Fibroblast of skin of back (primary cell): ENCODE results near the gene CHRM5. TPM values are rescaled to one million over a fixed set of nuclear protein-coding genes. Genes with fewer than 3 reads are reported as not detected.

Source experiments
- DNase-seq: peaks from one replicate; pipeline ENCODE4 v3.0.0-alpha.2; 2013
- polyA plus RNA-seq, 2 experiments: library from polyadenylated mRNA; unstranded; fragments of 120-200 nt; gene quantifications; one replicate each; pipeline ENCODE4 v1.2.1, GENCODE V29; 2013; ENCODE audit not compliant: insufficient read length in 2 of 2

CHRM5 gene, protein sequence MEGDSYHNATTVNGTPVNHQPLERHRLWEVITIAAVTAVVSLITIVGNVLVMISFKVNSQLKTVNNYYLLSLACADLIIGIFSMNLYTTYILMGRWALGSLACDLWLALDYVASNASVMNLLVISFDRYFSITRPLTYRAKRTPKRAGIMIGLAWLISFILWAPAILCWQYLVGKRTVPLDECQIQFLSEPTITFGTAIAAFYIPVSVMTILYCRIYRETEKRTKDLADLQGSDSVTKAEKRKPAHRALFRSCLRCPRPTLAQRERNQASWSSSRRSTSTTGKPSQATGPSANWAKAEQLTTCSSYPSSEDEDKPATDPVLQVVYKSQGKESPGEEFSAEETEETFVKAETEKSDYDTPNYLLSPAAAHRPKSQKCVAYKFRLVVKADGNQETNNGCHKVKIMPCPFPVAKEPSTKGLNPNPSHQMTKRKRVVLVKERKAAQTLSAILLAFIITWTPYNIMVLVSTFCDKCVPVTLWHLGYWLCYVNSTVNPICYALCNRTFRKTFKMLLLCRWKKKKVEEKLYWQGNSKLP
- polyA plus RNA-seq (2013, experiment 1 of 2; ENCODE audit: insufficient read length): 0.05 TPM
- 0.23 TPM for polyA plus RNA-seq (2013, experiment 2 of 2; ENCODE audit: insufficient read length)

DNA sequence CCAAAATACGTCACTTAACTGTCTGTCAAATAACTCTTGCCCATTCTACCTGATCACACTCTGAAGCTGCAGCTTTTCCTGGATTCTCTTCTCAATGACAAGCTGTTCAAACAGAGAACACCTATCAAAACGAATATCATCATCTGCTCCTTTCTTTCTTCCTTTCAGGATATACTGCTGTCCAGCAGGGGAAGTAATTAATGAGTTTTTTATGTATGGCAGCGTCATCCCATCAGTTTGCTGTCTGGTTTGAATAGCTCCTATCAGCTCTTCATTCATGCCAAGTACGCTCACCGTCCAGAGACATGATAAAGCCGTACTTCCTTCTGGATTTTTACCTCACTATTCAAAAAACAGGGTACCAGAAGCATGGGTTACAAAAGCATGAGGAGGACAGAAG, at the start of gene CHRM5:
Gene CHRM5, plus strand, starts transcription at position 274 of the 400 bp plus-strand sequence. CDS start 94,221 bp downstream, outside the sequence.
- no peak for DNase-seq

DNA sequence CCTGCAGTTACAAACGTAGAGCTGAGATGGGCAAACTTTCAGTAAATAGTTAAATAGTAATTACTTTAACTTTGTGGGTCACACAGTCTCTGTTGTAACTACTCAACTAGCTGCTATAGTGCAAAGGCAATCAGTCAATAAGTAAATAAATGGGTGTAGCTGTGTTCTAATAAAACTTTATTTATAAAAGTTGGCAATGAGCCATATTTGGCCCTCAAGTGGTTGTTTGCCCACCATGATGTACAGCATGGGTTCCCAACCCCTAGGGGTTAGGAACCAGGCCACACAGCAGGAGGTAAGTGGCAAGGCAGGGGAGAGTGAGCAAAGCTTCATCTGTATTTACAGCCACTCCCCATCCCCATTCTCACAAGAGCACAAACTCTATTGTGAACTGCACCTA, 44.9 kb upstream of the CHRM5 start:
- no peak for DNase-seq

DNA sequence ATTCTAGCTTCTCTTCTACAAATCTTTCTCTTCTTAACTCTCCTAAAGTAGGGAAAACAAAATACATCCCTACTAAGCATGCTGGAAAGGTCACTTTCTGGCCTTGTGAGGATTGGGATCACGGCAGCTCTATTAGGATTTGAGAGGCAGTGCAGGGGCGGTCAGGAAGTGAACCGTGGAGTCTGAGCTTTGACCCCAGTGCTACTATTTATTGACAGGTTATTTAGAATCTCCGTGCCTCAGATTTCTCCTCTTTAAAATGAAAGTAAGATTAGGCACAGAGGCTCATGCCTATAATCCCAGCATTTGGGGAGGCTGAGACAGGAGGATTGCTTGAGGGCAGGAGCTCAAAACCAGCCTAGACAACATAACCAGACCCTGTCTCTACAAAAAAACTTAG, 42.0 kb upstream of the CHRM5 start:
- DNase-seq: no peak

DNA sequence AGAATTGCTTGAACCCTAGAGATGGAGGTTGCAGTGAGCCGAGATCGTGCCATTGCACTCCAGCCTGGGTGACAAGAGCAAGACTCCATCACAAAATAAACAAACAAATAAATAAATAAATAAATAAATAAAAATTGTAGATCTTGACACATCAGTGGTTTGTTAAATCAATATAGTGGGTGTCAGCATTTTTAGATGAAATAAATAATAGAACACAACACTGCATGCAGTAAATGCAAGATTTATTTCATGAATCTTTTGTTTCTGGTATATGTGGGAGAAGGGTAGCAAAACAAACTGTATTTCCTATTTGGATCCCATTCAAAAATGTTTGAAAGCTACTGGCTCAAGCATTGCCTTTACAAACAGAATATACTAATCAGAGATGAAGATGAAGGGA, 35.6 kb upstream of the CHRM5 start:
- no peak for DNase-seq

DNA sequence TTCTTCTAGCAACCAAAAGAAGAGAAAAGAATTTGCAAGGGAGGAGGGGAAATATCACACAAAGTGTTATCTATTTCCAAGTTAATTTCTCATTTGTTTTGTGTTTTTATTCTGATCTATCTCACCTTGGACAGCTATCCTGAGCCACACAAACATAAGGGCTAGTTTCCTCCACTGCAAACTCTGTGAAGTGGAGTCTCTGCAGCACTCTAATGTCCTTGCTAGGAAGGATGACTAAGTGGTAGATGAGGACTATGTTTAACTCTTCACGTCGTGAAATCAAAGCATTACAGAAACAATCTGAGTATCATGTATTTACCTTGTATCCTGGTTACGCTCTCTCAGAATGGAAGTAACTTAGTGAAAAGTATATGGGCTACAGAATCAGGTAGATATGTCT, 33.9 kb upstream of the CHRM5 start:
- no peak for DNase-seq

DNA sequence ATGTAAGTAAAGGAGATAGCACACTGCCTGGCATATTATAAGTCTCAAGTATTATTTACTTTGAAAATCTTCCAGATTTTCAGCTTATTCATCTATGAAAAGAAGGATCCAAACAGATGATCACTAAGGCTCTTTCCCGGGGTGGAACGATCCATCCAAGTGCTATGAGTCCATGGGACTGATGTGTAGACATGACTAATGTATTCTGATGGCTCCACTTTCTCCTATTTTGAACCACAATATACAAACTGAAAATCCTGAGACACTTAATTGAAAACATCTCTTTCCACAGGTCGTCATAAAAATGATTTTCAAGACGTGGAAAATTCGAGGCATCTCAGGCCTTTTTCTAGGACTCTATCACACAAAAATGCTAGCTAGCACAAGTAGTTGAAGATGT, 33.4 kb upstream of the CHRM5 start:
- peak; percentile 69 for DNase-seq

DNA sequence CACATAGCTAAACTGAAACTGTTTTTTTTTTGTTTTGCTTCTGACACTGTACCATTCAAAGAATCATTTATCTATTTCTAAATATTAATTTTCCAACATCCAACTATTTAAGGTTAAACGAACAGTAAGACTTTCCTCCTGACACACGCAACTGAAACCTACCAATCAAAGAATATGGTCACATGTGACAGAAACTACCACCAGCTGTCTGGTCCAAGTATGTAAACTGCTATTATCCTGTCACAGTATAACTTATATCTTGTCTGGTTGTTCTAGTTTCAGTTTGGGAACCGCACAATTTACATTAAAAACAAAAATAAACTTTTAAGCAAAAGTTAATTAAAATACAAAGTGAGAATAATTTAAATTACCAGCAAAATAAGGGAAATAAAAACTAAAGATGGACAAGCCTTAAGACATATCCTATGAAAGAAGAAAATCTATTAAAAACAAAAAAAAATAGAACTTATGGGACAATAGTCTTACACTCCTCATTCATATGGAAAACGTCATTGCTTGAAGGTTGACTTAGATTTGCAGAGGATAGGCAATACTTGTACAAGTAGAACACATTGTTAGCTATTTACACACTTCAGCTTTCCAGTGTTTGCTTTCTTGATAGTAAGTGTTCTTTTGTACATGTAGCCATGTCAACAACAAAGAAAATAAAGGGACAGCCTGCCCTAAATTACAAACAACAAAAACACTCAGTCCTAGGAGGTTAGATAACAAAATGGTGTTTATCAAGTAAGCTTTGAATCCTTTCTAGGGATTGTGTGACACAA, 26.8 kb upstream of the CHRM5 start:
- no peak for DNase-seq

DNA sequence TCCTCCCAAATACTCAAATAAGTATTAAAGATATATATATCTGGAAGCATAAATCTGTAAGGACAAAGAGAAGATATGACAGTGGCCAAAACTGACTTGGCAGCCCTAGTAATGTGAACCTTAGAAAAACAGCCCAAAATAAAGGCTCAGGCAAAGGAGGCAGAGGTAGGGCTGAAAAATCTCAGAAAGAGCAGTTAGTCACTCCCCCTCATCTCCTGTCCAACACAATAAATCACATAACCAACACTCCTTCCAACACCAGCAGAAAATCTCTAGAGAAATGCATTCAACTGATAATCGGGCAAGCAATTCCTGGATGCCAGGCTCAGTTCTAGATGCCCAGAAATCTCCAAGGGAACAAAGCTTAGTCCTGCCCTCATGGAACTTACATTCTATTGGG, 22.1 kb upstream of the CHRM5 start:
- DNase-seq: no peak

DNA sequence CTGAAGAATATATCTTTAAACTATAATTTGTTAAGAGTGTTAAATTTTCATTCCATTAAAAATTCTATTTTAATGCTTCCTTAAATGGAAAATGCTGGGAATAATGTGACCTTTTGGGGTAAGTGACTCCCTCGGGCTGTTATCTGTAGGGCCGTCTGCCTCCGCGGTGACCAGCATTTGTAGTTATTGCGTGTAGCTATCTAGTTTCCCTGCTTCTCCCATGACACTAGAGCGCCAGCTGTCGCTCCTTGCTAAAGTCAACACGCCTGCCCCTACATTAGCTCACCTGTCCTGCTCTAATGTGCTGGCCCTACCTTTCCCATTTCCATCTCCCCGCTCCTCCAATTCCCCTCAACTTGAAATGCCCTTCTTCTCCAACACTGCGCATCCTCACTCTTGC, 12.4 kb upstream of the CHRM5 start:
- no peak for DNase-seq

DNA sequence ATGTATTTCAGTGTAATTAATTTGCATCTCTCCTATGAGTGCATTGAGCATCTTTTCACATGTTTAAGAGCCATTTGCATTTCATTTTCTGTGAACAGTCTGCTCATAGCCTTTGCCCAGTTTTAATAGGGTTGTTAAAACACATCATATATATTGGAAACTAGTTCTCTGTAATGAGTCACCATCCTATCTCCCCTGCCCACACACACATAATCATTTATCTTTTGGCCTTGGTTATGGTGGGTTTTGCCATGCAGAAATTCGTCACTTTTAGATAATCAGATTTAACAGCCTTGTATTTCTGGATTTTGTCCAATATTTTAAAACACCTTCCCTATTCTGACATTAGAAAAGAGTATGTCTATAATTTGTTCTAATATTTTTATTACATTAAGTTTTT, 11.9 kb upstream of the CHRM5 start:
- DNase-seq: no peak

DNA sequence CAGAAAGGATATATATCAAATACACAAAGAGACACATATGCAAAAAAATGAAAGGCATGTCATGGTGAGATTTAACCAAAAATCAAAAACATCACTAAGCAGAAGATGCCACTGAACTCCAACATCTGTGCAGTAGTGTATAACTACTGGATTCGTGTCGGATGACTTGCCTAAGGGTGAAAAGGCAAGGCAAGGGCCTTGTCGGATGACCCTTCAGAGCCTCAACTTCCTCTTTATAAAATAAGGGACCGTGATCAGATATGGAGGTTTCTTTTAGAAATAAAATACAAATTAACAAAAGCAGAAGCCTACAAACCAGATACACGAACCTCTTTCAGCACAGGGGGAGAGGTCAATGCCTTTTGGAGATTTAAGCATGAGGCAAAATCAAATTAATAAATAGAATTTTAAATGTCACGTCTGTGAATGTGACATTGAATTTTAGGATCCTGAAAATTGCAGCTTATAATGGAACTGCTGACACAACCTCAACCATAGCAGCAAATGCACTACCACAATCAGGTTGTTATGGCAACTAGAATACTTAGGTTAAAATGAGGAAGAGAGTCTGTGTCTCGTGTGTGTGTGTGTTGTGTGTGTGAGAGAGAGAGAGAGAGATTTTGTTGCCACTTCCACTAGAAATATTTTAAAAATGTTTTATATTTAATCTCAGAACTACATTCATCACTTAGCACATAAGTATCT, 8.3 kb upstream of the CHRM5 start:
- no peak for DNase-seq

DNA sequence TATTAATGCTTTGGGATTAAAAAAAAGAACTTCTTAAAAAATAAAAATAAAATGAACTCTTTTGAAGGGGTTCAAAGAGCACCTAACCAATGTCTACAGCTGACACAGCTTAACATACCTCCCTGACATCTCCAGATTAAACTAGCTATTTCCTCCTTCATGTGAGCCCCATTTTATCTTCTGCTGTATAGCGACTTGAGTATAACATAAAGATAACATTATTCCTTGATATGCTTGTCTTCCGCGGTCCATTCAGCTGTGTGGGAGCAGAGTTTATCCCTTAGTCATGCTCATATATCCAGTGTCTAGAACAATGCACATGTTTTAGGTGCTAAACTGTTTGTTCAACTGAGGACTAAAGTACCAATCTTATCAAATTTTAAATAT, 7.8 kb upstream of the CHRM5 start:
- DNase-seq: no peak

DNA sequence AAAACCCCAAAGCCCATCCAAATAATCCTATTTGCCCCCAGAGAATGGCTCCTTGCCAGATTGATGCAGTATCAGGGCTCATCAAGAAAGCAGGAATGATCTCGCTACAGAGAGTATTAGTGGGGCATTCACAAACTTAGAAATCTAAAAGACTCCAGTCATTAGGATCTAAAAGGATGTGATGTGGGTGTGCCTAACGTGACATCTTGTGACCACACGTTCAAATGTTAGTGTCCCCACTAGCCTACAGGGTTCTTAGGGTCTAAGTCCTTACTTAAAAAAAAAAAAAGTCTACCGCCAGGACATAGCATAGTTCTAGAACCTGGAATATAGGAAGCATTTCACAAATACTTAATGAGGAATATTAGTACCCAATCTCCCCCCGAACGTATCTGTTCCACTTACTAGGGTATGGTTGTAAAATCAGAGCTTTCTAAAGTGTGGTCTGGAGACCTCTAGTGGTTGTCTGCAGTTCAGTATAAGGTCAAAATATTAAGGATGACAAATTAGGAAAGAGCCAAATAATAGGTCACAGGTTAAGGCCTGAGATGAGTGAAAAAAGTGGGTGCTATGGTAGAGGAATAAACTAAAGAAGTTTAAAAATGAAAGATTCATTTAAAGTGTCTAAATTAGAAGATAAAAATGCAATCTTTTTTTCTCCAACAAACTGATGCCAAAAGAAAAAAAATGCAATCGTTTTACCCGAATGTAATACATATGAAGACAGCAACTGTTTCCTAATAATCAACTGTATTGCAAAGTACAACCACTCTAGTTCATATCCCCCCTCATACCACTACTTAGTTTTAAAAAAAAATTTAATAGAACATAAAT, 4.2 kb upstream of the CHRM5 start:
- peak; percentile 49 for DNase-seq

DNA sequence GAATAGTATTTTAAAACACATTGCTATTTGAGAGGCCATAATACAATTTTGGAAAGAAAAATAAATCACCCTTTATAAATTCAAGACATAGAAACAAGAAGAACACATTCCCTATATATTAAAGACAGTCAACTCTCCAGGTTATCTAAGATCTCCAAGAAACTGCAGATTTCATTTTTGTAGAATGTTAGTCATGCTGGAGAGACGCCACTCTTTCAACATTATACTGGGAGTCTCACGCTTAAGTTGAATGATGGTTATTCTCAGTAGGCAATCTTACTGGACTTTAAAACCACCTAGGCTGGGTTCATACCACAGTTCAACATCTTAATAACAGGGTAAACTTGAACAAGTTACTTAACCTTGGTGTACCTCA, 3.6 kb upstream of the CHRM5 start:
- peak; percentile 28 for DNase-seq

DNA sequence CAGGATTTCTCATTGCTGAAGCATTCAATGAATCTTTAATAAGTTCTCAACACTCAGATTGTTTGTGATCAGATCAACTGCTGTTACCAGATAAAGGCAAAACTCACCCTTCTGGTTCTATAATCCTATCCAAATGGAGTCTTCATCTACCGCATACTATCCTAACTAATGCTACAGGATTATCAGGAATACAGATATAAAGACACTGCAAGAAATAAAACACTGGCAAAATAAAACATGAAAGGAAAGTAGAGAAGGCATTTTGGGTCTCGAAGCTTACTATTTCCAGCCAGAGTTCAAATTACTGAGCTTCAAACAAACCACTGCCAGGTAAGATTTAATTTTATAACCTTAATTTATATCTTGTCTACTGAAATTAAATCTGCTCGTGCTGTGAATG, 524 bp downstream of the CHRM5 start:
- DNase-seq: no peak

DNA sequence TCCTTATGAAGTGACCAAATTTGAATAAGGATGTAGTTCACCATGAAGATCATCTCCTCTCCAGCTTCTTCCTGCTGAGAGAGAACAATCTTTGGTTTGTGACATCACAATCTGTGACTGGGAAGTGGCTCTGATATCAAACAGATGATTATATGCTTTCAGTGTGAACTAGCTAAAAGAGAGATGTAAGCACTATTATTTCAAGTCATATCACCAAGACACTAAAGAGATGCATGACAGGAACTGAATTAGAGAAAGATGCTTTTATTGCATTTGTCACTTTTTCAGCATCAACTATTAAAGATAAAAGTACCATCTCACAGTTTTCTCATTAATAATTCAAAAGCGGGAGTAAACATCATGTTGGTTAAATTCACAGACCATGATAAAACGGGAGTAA, 3.5 kb downstream of the CHRM5 start:
- no peak for DNase-seq

DNA sequence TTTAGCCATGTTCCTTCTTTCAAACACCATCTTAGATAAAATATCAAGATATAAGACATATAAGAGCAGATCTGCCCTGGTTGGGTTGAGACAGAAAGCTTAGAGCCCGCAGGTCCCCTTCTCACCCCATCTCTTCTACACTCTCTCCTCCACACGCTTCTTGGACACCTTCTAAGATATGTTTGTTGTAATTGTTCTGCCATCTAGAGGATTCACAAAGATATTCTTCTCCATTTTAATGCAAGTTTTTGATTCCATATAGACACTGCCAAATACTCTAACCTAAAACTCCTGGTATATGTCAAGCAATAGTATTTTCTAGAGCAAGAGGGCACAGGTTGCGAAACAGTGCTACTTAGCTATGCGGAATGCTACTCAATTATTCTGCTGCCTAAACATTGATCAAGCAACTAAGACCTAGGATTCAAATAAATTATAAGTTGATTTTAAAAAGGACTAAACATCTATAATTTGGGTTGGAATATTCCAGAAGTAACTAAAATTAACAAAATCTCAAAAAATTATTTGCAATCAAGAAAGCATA, 6.8 kb downstream of the CHRM5 start:
- DNase-seq: no peak

DNA sequence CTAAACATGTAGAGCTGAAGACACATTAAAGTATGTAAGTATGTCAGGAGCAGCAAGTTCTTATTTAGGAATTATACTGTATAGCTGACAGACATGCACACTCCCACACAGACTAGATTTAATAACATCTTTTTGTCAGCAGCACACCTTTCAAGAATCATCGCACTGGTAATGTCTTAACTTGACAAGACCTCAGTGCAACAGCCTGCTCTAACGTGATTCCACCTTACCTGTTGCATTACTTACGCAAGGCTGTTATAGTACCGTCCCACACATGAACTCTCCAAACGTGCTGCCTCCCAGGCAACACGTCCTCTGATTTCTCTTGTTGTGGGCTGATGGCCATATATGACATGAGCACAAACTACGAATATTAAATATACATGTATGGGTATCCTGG, 11.9 kb downstream of the CHRM5 start:
- no peak for DNase-seq

DNA sequence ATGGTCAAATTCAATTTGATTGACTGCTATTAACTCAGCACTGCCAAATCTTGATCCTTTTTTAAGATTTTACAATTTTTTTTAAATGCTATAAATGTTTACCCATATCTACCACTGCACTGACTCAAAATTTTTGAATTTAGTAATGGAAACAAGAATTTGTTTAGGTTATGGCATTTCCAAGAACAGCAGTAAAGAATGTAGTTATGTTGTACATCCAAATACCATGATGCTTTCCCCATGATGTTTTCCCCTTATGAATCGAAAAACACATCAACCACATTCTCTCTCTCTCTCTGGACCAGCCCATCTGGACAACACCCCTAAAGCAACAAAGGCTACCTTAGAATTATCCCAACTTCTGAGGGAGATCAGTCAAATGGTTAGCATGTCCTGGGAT, 14.2 kb downstream of the CHRM5 start:
- peak; percentile 67 for DNase-seq

DNA sequence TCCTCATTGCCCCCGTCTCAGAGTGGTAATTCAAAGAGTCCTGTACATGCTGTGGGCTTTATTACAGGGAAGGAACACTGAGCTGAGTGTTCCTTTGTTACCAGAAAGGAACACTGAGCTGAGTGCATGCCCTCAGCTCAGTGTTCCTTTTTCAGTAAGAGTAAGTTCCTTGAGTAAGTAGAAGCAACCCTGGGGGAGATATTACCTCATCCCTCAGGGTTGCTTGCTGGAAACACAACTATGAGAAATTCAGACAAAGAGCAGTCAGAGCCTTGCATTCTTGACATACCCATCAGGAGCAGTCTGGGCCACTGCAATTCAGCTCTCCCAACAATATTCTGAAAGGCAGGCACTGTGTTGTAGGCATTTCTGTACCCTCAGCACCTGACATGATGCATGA, 17.0 kb downstream of the CHRM5 start:
- peak; percentile 95 for DNase-seq

DNA sequence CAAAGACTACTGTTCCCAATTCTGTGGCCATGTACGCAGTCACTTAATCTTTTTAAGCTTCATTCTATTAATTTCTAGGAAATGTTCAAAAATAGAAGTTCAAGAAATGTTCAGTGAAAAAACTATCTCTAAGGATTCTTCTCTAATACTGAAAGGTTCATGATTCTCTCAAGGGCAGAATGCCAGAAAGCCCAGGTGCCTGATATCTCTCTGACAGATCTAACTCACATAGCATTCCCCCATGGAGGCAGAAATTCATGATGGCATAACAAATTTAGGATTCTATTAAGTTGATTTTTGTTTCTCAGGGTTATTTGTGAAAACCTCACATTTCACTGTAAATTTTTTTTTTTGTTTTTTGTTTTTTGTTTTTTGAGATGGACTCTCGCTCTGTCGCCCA, 17.5 kb downstream of the CHRM5 start:
- DNase-seq: no peak

DNA sequence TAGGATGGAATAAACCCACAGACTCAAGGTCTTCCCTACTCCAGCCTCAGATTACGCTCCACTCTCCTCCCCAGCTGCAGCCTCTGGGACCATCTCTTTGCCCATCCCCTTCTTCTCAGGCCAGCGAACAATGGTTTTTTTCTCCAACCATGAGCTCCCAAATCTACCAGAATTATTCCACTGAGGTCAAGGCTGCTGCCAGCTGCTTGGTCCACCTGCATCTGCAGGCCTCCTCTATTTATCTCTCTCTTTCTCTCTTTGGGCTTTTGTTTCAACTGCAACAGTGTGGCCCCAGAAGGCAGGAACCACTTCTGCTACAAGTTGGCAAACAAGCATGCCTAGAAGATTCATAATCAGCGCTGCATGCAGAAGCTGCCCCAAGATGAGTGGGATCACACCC, 19.1 kb downstream of the CHRM5 start:
- no peak for DNase-seq
